PC-3 (cell line): Measurements from ENCODE around the gene CELF1. TPM values are rescaled to one million over a fixed set of nuclear protein-coding genes. Genes with fewer than 3 reads are reported as not detected.

ENCODE experiments used
- ATAC-seq: fragments of 200-7000 bp; cut with Tn5 transposase; 2 replicates; pipeline ENCODE4 v1.9.1; 2020; ENCODE audit warnings: mild to moderate bottlenecking, moderate library complexity
- Bru-seq: library from RNA; stranded (reverse); fragments of 400-500 nt; gene quantifications from one replicate; lab custom pipeline; 2021; lab: Mats Ljungman, UMichigan
- BruChase-seq, 2 experiments: library from RNA; stranded (reverse); fragments of 400-500 nt; gene quantifications; one replicate each; lab custom pipeline; 2021; lab: Mats Ljungman, UMichigan
- BruUV-seq: library from RNA; stranded (reverse); fragments of 400-500 nt; replicated peaks from 2 replicates; lab custom pipeline; 2021; lab: Mats Ljungman, UMichigan
- CTCF ChIA-PET: fragments of 300-600 bp; sonication (Branson Sonifier 250); formaldehyde crosslinking; loops from one replicate; lab custom pipeline; 2022; ENCODE audit warnings: antibody characterized with exemption; lab: Charles Lee
- POLR2A ChIA-PET: fragments of 300-600 bp; sonication (Branson Sonifier 250); formaldehyde crosslinking; loops from one replicate; lab custom pipeline; 2022; ENCODE audit warnings: antibody characterized with exemption; ENCODE audit not compliant: unreplicated experiment; lab: Charles Lee
- DNase-seq: peaks from one replicate; pipeline ENCODE4 v3.0.0-alpha.2; 2015
- H2AFZ ChIP-seq: fragments of 300-600 bp; sonication (generic); 2 replicates; pipeline ENCODE4 v1.6.0; 2016; ENCODE audit warnings: antibody characterized with exemption, low read length
- H3F3A ChIP-seq: fragments of 300-600 bp; sonication (generic); one replicate; pipeline ENCODE4 v1.6.0; 2017; ENCODE audit warnings: antibody characterized with exemption, low read length, control low read depth, mild to moderate bottlenecking; ENCODE audit not compliant: unreplicated experiment
- H3K27ac ChIP-seq: fragments of 300-600 bp; sonication (generic); 2 replicates; pipeline ENCODE4 v1.5.1; 2016; ENCODE audit warnings: mild to moderate bottlenecking, low read length
- H3K27me3 ChIP-seq: fragments of 300-600 bp; sonication (generic); 2 replicates; pipeline ENCODE4 v1.6.1; 2016; ENCODE audit warnings: low read length, mixed read lengths
- H3K36me3 ChIP-seq: fragments of 300-600 bp; sonication (generic); 2 replicates; pipeline ENCODE4 v1.6.1; 2016; ENCODE audit warnings: low read depth, mixed run types, low read length, mixed read lengths
- H3K4me1 ChIP-seq: fragments of 300-600 bp; sonication (generic); 2 replicates; pipeline ENCODE4 v1.5.1; 2016; ENCODE audit warnings: low read length; ENCODE audit not compliant: insufficient read depth
- H3K4me2 ChIP-seq: fragments of 300-600 bp; sonication (generic); 2 replicates; pipeline ENCODE4 v1.6.0; 2016; ENCODE audit warnings: low read length
- H3K4me3 ChIP-seq: fragments of 300-600 bp; sonication (generic); 2 replicates; pipeline ENCODE4 v1.5.1; 2016; ENCODE audit warnings: mild to moderate bottlenecking, low read length, mixed read lengths
- H3K79me2 ChIP-seq: fragments of 300-600 bp; sonication (generic); 2 replicates; pipeline ENCODE4 v1.6.1; 2017; ENCODE audit warnings: low read length, mixed read lengths
- H3K9ac ChIP-seq: fragments of 300-600 bp; sonication (generic); 2 replicates; pipeline ENCODE4 v1.6.0; 2016; ENCODE audit warnings: mild to moderate bottlenecking, low read length
- H3K9me2 ChIP-seq: fragments of 300-600 bp; sonication (generic); replicated peaks from 2 replicates; pipeline ENCODE4 v1.6.1; 2016; ENCODE audit warnings: mixed run types, low read length, mixed read lengths
- H3K9me3 ChIP-seq: fragments of 300-600 bp; sonication (generic); 2 replicates; pipeline ENCODE4 v1.6.1; 2016; ENCODE audit warnings: low read length, mixed read lengths
- H4K20me1 ChIP-seq: fragments of 300-600 bp; sonication (generic); 2 replicates; pipeline ENCODE4 v1.6.1; 2016; ENCODE audit warnings: low read length, mixed read lengths
- EZH2 ChIP-seq: fragments of 300-600 bp; sonication (generic); IDR thresholded peaks from one replicate; pipeline ENCODE4 v1.6.1; 2017; ENCODE audit warnings: antibody characterized with exemption, mild to moderate bottlenecking, low read length; ENCODE audit not compliant: unreplicated experiment
- EZH2phosphoT487 ChIP-seq: fragments of 300-600 bp; sonication (generic); IDR thresholded peaks from 2 replicates; pipeline ENCODE4 v1.6.1; 2018; ENCODE audit warnings: mild to moderate bottlenecking, antibody characterized with exemption, low read length, borderline replicate concordance
- intact Hi-C: fragments of 100-400 bp; cut with micrococcal nuclease; formaldehyde crosslinking; loops from 2 replicates; pipeline ENCODE4 v1.9.0; 2023
- long read RNA-seq: library from polyadenylated mRNA; unstranded; transcript quantifications from one replicate; pipeline ENCODE4 v2.0.0, GENCODE V29; 2021; ENCODE audit not compliant: unreplicated experiment
- total RNA-seq: library from RNA; depleted of rRNA; stranded (reverse); fragments of >200 nt; gene quantifications from 2 replicates; pipeline ENCODE4 v1.2.3, GENCODE V29; 2014; rRNA removed
- TF ChIP-seq, protein P1 (sequence below): fragments of 300-600 bp; sonication (generic); conservative IDR thresholded peaks from 2 replicates; pipeline ENCODE4 v1.5.1; 2017; ENCODE audit warnings: antibody characterized with exemption, low read depth, mild to moderate bottlenecking, low read length

The CELF1 gene
- 80.1 and 92.7 TPM in 2 replicates for total RNA-seq
- Bru-seq, nascent RNA: percentile 93 among the genes with signal in this experiment
- percentile 93 among the genes with signal in this experiment for BruChase-seq, experiment 1, labeled RNA remaining after a 6-hour chase
- percentile 93 among the genes with signal in this experiment for BruChase-seq, experiment 2, labeled RNA remaining after a 2-hour chase
- long read RNA-seq, full-length matches to known transcripts: 4 of 164 reads
- long read RNA-seq, partial matches to known transcripts: 27 of 164 reads
- long read RNA-seq, other reads (novel, unspliced or antisense): 133 of 164 reads

DNA sequence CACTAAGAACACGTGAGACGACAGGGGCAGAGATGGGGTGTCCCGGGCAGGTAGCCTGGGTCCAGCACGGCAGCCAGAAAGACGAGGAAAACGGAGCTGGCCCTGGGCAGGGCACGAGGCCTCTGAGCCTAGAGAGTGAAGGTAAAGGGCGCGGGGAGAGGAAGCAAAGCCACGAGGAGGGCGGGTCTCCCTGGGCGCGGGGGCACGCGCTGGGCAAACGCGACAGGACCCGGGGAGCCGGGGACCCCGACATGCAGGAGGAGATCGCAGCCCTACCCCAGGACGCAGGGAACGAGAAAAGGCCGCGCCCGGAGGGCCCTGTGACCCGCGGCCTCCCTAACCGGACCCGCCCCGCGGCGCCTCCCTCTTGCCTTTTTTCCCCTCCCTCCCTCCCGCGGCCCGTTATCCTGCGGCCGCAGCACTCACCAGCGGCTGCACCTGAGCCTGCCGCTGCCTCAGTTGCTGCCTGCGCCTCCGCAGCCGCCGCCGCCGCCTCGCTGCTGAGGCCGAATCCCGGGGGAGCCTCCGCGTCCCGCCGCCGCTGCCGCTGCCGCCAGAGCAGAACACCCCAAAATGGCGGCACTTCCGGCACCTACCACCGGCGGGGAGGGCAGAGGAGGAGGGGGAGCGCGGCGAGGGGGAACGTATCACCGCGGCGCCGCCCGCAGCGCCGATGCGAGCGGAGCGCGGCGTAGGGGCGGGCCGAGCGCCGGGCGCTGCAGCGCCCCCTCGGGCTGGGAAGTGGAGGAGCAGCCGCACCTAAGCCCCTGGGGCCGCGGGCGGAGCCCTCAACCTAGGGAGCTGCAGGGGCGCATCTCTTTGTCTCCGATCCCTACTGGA, at the start of gene CELF1:
TSS of gene CELF1 (minus strand) at position 567 of the 840 bp plus-strand sequence. CDS start 53,609 bp downstream, outside the sequence.
- ChIA-PET CTCF (interaction anchor here (0.6 kb wide), 4 partner anchors 30 to 117 kb away, joined by 3 to 4 read pairs (median 3); no protein-coding TSS in a partner anchor), POLR2A (no interaction called here)
- Histone ChIP-seq H3K27ac (peak within 1 kb of the TSS; percentile 75), H3K36me3 (peaks cover 12% of the 10 kb centered on the region; the same call in 1 of the 2 replicates), H2AFZ (peak within 1 kb of the TSS; percentile 99), H4K20me1 (peaks cover 25% of the 10 kb centered on the region), H3F3A (no peaks in the 10 kb centered on the region), H3K9ac (peak within 1 kb of the TSS; percentile 98), H3K9me2 (no peaks in the 10 kb centered on the region), H3K4me3 (peak within 1 kb of the TSS; percentile 93), H3K4me2 (peak within 1 kb of the TSS; percentile 93), H3K27me3 (no peaks in the 10 kb centered on the region), H3K79me2 (peaks cover 52% of the 10 kb centered on the region), H3K9me3 (no peaks in the 10 kb centered on the region), H3K4me1 (peaks cover 12% of the 10 kb centered on the region)
- no TSS peak for BruUV-seq
- TF ChIP-seq, protein P1, sequence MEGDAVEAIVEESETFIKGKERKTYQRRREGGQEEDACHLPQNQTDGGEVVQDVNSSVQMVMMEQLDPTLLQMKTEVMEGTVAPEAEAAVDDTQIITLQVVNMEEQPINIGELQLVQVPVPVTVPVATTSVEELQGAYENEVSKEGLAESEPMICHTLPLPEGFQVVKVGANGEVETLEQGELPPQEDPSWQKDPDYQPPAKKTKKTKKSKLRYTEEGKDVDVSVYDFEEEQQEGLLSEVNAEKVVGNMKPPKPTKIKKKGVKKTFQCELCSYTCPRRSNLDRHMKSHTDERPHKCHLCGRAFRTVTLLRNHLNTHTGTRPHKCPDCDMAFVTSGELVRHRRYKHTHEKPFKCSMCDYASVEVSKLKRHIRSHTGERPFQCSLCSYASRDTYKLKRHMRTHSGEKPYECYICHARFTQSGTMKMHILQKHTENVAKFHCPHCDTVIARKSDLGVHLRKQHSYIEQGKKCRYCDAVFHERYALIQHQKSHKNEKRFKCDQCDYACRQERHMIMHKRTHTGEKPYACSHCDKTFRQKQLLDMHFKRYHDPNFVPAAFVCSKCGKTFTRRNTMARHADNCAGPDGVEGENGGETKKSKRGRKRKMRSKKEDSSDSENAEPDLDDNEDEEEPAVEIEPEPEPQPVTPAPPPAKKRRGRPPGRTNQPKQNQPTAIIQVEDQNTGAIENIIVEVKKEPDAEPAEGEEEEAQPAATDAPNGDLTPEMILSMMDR: peak; percentile 73
- no peak for TF ChIP-seq EZH2
- ATAC-seq (peak; percentile 94), DNase-seq (peak; percentile 89)
- intact Hi-C loops: no loop called here

DNA sequence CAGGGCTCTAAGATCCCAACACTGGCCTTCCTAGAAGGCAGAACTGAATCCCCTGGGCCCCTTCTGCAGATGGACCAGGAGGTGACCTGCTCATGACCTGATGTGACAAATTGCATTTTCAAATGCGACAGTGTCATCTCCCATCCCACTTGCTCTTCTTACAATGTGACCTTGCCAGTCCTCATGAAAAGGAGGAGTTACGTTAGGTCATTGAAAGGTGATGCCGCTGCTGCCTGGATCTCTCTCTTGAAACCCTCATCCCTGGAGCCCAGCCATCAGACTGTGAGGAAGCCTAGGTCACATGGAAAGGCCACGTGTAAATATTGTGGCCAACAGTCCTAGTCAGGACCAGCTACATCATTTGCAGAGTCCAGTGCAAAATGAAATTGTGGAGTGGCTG, 47.0 kb upstream of the CELF1 start:
- Histone ChIP-seq H3K4me3 (no peak overlapping the region), H3F3A (no peaks in the 10 kb centered on the region)
- POLR2A ChIA-PET: no interaction called here

More for the DNA sequence above, 47.0 kb upstream of the CELF1 start:
- TF ChIP-seq, protein P1: no peak
- TF ChIP-seq EZH2phosphoT487: no peak
- no peak for TF ChIP-seq EZH2
- intact Hi-C loops: no loop called here
- ATAC-seq (no peak), DNase-seq (no peak)
- Histone ChIP-seq H3K27me3 (no peaks in the 10 kb centered on the region), H3K4me2 (no peak overlapping the region), H3K9me3 (no peaks in the 10 kb centered on the region), H3K36me3 (no peaks in the 10 kb centered on the region), H3K9me2 (no peaks in the 10 kb centered on the region), H3K4me1 (no peaks in the 10 kb centered on the region), H3K27ac (no peak overlapping the region), H3K79me2 (no peaks in the 10 kb centered on the region), H3K9ac (no peak overlapping the region), H4K20me1 (no peaks in the 10 kb centered on the region), H2AFZ (no peak overlapping the region)
- CTCF ChIA-PET: no interaction called here
- no TSS peak for BruUV-seq
